PFSK-1 (cell line): ENCODE measurements around the gene LOXL1.

Experiments used
- POLR2AphosphoS5 ChIP-seq: IDR thresholded peaks from 2 replicates; pipeline ENCODE4 v1.6.1; 2012; ENCODE audit warnings: low read depth, mild to moderate bottlenecking, control low read depth, low read length, moderate library complexity
- REST ChIP-seq, 2 experiments: IDR thresholded peaks; 2 replicates each; pipeline versions ENCODE4 v1.6.1 to v1.8.0; 2011 to 2012; ENCODE audit warnings: low read depth in 2 of 2, low read length in 2 of 2, control low read depth in 1 of 2, inconsistent platforms in 1 of 2, mild to moderate bottlenecking in 1 of 2, moderate library complexity in 1 of 2; ENCODE audit not compliant: insufficient read depth in 1 of 2
- SIN3A ChIP-seq: IDR thresholded peaks from 2 replicates; pipeline ENCODE4 v1.6.1; 2012; ENCODE audit warnings: mild to moderate bottlenecking, low read length, moderate library complexity, borderline replicate concordance; ENCODE audit not compliant: insufficient read depth

GRCh38 chr15:73923156-73923487 lies 3.1 kb upstream of the LOXL1 start:
- TF ChIP-seq REST (IDR thresholded peaks at IDR 0.05; ENCODE audit: insufficient read depth in 1 of 2, low read depth in 2 of 2, low read length in 2 of 2) (no peak), SIN3A (no peak), POLR2AphosphoS5 (no peak)
